Erythroblast (primary cell): Measurements from ENCODE around the gene MBTPS1.

Experiments
- GATA1 ChIP-seq: IDR thresholded peaks from 2 replicates; pipeline ENCODE4 v1.6.1; 2011; ENCODE audit warnings: low read depth, mild to moderate bottlenecking, control low read depth, low read length, moderate library complexity
- POLR2A ChIP-seq: IDR thresholded peaks from 2 replicates; pipeline ENCODE4 v1.6.1; 2011; ENCODE audit warnings: mild to moderate bottlenecking, low read length

GRCh38 chr16:84068041-84068440 is 48.7 kb downstream of the MBTPS1 start:
- TF ChIP-seq POLR2A (no peak), GATA1 (no peak)
